CD4-positive, alpha-beta T cell (primary cell): ENCODE measurements around the gene PTMS. TPM values are rescaled to one million over a fixed set of nuclear protein-coding genes. Genes with fewer than 3 reads are reported as not detected.
A peak's percentile ranks its signal among the peaks of the same experiment; 100 is the strongest.

ENCODE experiments used
- ATAC-seq: fragments of 200-7000 bp; cut with Tn5 transposase; one replicate; pipeline ENCODE4 v1.10.0; 2022; ENCODE audit warnings: mild to moderate bottlenecking; ENCODE audit not compliant: poor library complexity
- CTCF ChIA-PET: fragments of 350-600 bp; sonication (Branson Sonifier 250); formaldehyde crosslinking; loops from one replicate; lab custom pipeline; 2021; ENCODE audit warnings: antibody characterized with exemption, inconsistent platforms; lab: Charles Lee
- POLR2A ChIA-PET: fragments of 350-600 bp; sonication (Branson Sonifier 250); formaldehyde crosslinking; loops from one replicate; lab custom pipeline; 2021; ENCODE audit warnings: antibody characterized with exemption, inconsistent platforms; lab: Charles Lee
- DNase-seq, 14 experiments: peaks; one replicate each; pipeline ENCODE4 v3.0.0-alpha.2; 2013 to 2020; ENCODE audit warnings: mixed read lengths in 2 of 14
- H3K27ac ChIP-seq, 2 donors: one replicate each; pipeline versions ENCODE4 v1.5.1 to v1.7.0; 2013; ENCODE audit warnings: low read length in 2 of 2, low read depth in 1 of 2, mild to moderate bottlenecking in 1 of 2
- H3K27me3 ChIP-seq, 2 experiments: 1 replicate in 1 of 2; 2 replicates in 1 of 2; pipeline versions ENCODE4 v1.6.1 to v1.7.0; 2013; ENCODE audit warnings: low read length in 2 of 2, control low read depth in 1 of 2, mild to moderate bottlenecking in 1 of 2, moderate library complexity in 1 of 2; ENCODE audit not compliant: insufficient read depth in 2 of 2, control insufficient read depth in 1 of 2
- H3K36me3 ChIP-seq: one replicate; pipeline ENCODE4 v1.6.1; 2013; ENCODE audit warnings: low read length, control low read depth; ENCODE audit not compliant: insufficient read depth
- H3K4me1 ChIP-seq: one replicate; pipeline ENCODE4 v1.6.1; 2013; ENCODE audit warnings: low read length, control low read depth; ENCODE audit not compliant: insufficient read depth
- H3K4me3 ChIP-seq: one replicate; pipeline ENCODE4 v1.5.1; 2013; ENCODE audit warnings: mild to moderate bottlenecking, low read length, moderate library complexity
- H3K9me3 ChIP-seq, 2 experiments: 1 replicate in 1 of 2; 2 replicates in 1 of 2; pipeline versions ENCODE4 v1.6.1 to v1.7.0; 2013; ENCODE audit warnings: low read length in 2 of 2, mild to moderate bottlenecking in 2 of 2, control low read depth in 1 of 2, moderate library complexity in 1 of 2; ENCODE audit not compliant: control insufficient read depth in 1 of 2, insufficient read depth in 1 of 2
- H3K27ac Mint-ChIP-seq: one replicate; pipeline ENCODE4 v1.8.0; 2020; ENCODE audit warnings: mixed read lengths
- H3K27me3 Mint-ChIP-seq: one replicate; pipeline ENCODE4 v1.8.0; 2021; ENCODE audit warnings: mixed read lengths
- H3K36me3 Mint-ChIP-seq: one replicate; pipeline ENCODE4 v1.8.0; 2021; ENCODE audit warnings: low read depth, mixed read lengths
- H3K4me1 Mint-ChIP-seq: one replicate; pipeline ENCODE4 v1.8.0; 2021; ENCODE audit warnings: low read depth, mixed read lengths
- H3K4me3 Mint-ChIP-seq: one replicate; pipeline ENCODE4 v1.8.0; 2020; ENCODE audit warnings: mild to moderate bottlenecking, mixed read lengths
- H3K9me3 Mint-ChIP-seq: one replicate; pipeline ENCODE4 v1.8.0; 2020; ENCODE audit warnings: mixed read lengths
- intact Hi-C, 2 experiments: fragments of 100-400 bp; cut with DNase I in 1 of 2; cut with micrococcal nuclease in 1 of 2; formaldehyde crosslinking; loops; one replicate each; pipeline versions ENCODE4 v1.15.1 to v1.9.0; 2023 to 2025; cut with DNase I, micrococcal nuclease
- total RNA-seq, 174 experiments: library from RNA in 2 of 174; stranded (reverse) in 2 of 174; gene quantifications; one replicate each; pipeline ENCODE4 v1.2.3 and lab custom pipeline; 2021 to 2026
- TF ChIP-seq, protein P1 (sequence below): fragments of 200-600 bp; IDR thresholded peaks from one replicate; pipeline ENCODE4 v1.8.0; 2022; ENCODE audit warnings: antibody characterized with exemption, mild to moderate bottlenecking

Gene PTMS
- total RNA-seq, 2 experiments from 2014 or later = 1.5 to 1.9 TPM

DNA sequence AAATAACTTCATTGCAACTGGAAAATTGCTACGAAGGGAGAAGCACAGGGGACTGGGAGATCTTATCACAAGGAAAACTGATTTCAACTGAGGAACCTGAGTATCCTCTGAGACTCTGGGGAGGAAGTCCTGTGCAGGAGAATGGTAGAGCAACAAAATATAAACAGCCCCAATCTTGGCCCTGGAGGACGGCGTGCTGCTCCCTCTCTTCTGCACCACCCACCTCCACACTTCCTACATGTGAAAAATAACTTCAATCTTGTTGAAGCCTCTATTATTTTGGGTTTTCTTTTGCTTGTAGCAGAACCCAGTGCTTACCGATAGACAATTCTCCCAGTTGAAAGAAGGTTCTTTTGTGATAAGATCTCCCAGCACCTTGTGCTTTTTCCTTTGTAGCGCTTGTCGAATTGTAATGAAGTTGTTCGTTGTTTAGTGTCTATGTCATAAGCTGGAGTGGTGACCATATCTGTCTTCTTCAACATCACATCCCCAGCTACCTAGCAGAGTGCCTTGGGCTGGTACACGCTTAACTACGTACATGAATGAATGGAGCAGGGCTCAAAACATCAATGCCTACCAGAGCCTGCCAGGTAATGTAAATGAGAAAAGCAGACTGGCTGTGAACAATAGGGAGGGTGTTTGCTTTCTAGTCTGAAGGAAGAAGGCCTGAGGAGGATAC is 20.4 kb downstream of the PTMS start:
- ChIA-PET POLR2A (interaction anchor here (0.6 to 1.5 kb wide), 9 partner anchors 10 to 154 kb away, joined by 3 to 6 read pairs (median 3); partner anchors contain the start of genes COPS7A, MLF2, PTMS and SPSB2), CTCF (interaction anchor here (1.5 to 3.0 kb wide), 3 partner anchors 20 to 49 kb away, joined by 3 to 12 read pairs (median 11); partner anchors contain the start of genes MLF2 and PTMS)
- peak overlapping the region; percentile 72 for H3K4me3 Mint-ChIP-seq
- Histone ChIP-seq H3K4me3 (peak overlapping the region; percentile 19), H3K27me3 (no peaks in the 10 kb centered on the region), H3K9me3 (no peaks in the 10 kb centered on the region), H3K4me1 (peaks cover 88% of the 10 kb centered on the region), H3K27ac (peak overlapping the region; percentile 58 to 80), H3K36me3 (no peaks in the 10 kb centered on the region)
- DNase-seq = peak in 5 of 14 experiments; percentile 38 to 79 (median 67)
- H3K9me3 Mint-ChIP-seq = no peaks in the 10 kb centered on the region
- ATAC-seq = peak; percentile 79
- intact Hi-C loops = loop anchor here in 1 of 2 experiments (2.0 to 5.0 kb wide), 2 partner anchors 34 to 41 kb away; partner anchors contain the start of genes MLF2 and P3H3
- peaks cover 73% of the 10 kb centered on the region for H3K4me1 Mint-ChIP-seq
- H3K36me3 Mint-ChIP-seq = peaks cover 18% of the 10 kb centered on the region
- TF ChIP-seq, protein P1, sequence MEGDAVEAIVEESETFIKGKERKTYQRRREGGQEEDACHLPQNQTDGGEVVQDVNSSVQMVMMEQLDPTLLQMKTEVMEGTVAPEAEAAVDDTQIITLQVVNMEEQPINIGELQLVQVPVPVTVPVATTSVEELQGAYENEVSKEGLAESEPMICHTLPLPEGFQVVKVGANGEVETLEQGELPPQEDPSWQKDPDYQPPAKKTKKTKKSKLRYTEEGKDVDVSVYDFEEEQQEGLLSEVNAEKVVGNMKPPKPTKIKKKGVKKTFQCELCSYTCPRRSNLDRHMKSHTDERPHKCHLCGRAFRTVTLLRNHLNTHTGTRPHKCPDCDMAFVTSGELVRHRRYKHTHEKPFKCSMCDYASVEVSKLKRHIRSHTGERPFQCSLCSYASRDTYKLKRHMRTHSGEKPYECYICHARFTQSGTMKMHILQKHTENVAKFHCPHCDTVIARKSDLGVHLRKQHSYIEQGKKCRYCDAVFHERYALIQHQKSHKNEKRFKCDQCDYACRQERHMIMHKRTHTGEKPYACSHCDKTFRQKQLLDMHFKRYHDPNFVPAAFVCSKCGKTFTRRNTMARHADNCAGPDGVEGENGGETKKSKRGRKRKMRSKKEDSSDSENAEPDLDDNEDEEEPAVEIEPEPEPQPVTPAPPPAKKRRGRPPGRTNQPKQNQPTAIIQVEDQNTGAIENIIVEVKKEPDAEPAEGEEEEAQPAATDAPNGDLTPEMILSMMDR = no peak
- no peaks in the 10 kb centered on the region for H3K27me3 Mint-ChIP-seq
- peak overlapping the region; percentile 93 for H3K27ac Mint-ChIP-seq

DNA sequence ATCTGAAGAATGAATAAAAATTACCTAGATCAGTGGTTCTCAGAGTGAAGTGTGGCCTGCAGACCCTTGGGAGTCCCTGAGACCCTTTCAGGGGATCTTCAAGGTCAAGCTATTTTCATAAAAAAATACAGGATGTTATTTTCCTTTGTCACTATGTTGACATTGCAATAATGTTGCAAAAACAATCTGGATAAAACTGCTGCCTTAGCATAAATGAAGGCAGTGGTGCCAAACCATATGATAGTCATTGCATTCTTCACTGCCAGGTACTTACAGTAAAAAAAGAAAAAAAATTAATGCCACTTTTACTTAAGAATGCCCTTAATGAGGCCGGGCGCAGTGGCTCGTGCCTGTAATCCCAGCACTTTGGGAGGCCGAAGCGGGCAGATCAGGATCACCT is 21.1 kb downstream of the PTMS start:
- intact Hi-C loops = loop anchor here in 1 of 2 experiments (2.0 to 5.0 kb wide), 2 partner anchors 35 to 40 kb away; partner anchors contain the start of genes MLF2 and P3H3
- TF ChIP-seq, protein P1 = no peak
- no peak for DNase-seq
- Histone ChIP-seq H3K4me3 (no peak overlapping the region), H3K27me3 (no peaks in the 10 kb centered on the region), H3K4me1 (peaks cover 89% of the 10 kb centered on the region), H3K27ac (peak overlapping the region; percentile 58 to 80), H3K36me3 (no peaks in the 10 kb centered on the region), H3K9me3 (no peaks in the 10 kb centered on the region)
- H3K9me3 Mint-ChIP-seq = no peaks in the 10 kb centered on the region
- no peak for ATAC-seq
- H3K4me1 Mint-ChIP-seq = peaks cover 80% of the 10 kb centered on the region
- peaks cover 25% of the 10 kb centered on the region for H3K36me3 Mint-ChIP-seq
- peak overlapping the region; percentile 72 for H3K4me3 Mint-ChIP-seq
- ChIA-PET CTCF (interaction anchor here (1.5 to 3.0 kb wide), 3 partner anchors 21 to 48 kb away, joined by 3 to 12 read pairs (median 11); partner anchors contain the start of genes MLF2 and PTMS), POLR2A (interaction anchor here (0.6 to 1.5 kb wide), 8 partner anchors 9 to 155 kb away, joined by 3 to 6 read pairs (median 4); partner anchors contain the start of genes COPS7A, MLF2, PTMS and SPSB2)
- H3K27me3 Mint-ChIP-seq = no peaks in the 10 kb centered on the region
- H3K27ac Mint-ChIP-seq = peak overlapping the region; percentile 93

DNA sequence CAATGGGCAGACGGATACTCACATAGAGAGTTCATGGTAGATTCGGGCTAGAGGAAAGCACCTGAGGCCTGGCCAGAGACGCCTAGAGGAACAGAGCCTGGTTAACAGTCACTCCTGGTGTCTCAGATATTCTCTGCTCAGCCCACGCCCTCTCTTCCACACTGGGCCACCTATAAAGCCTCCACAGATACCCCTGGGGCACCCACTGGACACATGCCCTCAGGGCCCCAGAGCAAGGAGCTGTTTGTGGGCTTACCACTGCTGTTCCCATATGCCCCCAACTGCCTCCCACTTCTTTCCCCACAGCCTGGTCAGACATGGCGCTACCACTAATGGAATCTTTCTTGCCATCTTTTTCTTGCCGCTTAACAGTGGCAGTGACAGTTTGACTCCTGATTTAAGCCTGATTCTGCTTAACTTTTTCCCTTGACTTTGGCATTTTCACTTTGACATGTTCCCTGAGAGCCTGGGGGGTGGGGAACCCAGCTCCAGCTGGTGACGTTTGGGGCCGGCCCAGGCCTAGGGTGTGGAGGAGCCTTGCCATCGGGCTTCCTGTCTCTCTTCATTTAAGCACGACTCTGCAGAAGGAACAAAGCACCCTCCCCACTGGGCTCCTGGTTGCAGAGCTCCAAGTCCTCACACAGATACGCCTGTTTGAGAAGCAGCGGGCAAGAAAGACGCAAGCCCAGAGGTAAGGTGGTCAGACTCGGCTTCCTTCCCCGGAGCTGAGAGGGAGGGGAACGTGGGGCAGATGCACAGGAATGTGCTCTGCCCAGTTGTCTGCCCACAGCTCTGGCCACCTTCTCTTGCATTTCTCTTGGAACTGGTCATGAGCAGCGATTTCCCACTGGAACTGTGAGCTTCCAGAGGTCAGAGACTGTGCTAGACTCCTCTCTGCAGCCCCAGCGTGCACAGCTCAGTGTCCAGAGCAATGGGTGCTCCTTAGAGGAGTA is 23.1 kb downstream of the PTMS start, which contains the start of gene CD4:
CD4 (plus strand) TSS at position 557 of the 953 bp plus-strand sequence. CDS start 10,611 bp downstream, outside the sequence.
- intact Hi-C loops = loop anchor here in 1 of 2 experiments (2.0 to 5.0 kb wide), 2 partner anchors 38 to 62 kb away; partner anchors contain the start of genes CDCA3 and P3H3
- TF ChIP-seq, protein P1 = no peak
- H3K4me1 ChIP-seq = peaks cover 89% of the 10 kb centered on the region
- no peaks in the 10 kb centered on the region for H3K27me3 ChIP-seq
- H3K4me3 ChIP-seq = peak within 1 kb of the TSS; percentile 66
- Mint-ChIP-seq H3K27me3 (no peaks in the 10 kb centered on the region), H3K4me1 (peaks cover 81% of the 10 kb centered on the region), H3K4me3 (peak within 1 kb of the TSS; percentile 96), H3K9me3 (no peaks in the 10 kb centered on the region), H3K27ac (peak within 1 kb of the TSS; percentile 93), H3K36me3 (peaks cover 42% of the 10 kb centered on the region)
- H3K9me3 ChIP-seq = no peaks in the 10 kb centered on the region
- DNase-seq = peak; percentile 48 to 91 (median 76)
- peak within 1 kb of the TSS; percentile 72 to 91 for H3K27ac ChIP-seq
- peaks cover 9% of the 10 kb centered on the region for H3K36me3 ChIP-seq
- ChIA-PET CTCF (interaction anchor here (1.5 to 3.9 kb wide), 2 partner anchors 23 to 36 kb away, joined by 6 to 21 read pairs; partner anchors contain the start of genes MLF2 and PTMS), POLR2A (interaction anchor here (0.8 to 3.6 kb wide), 21 partner anchors 9 to 183 kb away, joined by 3 to 20 read pairs (median 8); partner anchors contain the start of genes C12orf57, CDCA3, CHD4 and COPS7A)
- ATAC-seq = peak; percentile 51
